SK-N-SH treated with all-trans-retinoic acid at 6 μM for 48 hours (cell line): Measurements from ENCODE around the gene ATCAY.

Source experiments
- ATAC-seq: fragments of 200-7000 bp; cut with Tn5 transposase; 3 replicates; pipeline ENCODE4 v1.9.1; 2020; ENCODE audit warnings: mild to moderate bottlenecking, moderate library complexity
- ARNTL ChIP-seq: fragments of 450-650 bp; formaldehyde crosslinking; IDR thresholded peaks from 2 replicates; pipeline ENCODE4 v1.5.0; 2020; ENCODE audit warnings: low read depth, mild to moderate bottlenecking, moderate library complexity, borderline replicate concordance
- BACH2 ChIP-seq: fragments of 250-450 bp; sonication (Bioruptor Pico); IDR thresholded peaks from 2 replicates; pipeline ENCODE4 v1.9.0; 2021; ENCODE audit warnings: mild to moderate bottlenecking, borderline replicate concordance
- CREB5 ChIP-seq: fragments of 250-450 bp; sonication (Bioruptor Pico); IDR thresholded peaks from 2 replicates; pipeline ENCODE4 v1.5.1; 2020; ENCODE audit warnings: low read depth, mild to moderate bottlenecking, moderate library complexity
- CSDC2 ChIP-seq: fragments of 250-450 bp; sonication (Bioruptor Pico); IDR thresholded peaks from 2 replicates; pipeline ENCODE4 v1.5.0; 2020; ENCODE audit warnings: mild to moderate bottlenecking, moderate library complexity
- ESRRG ChIP-seq: fragments of 250-450 bp; sonication (Bioruptor Pico); IDR thresholded peaks from 2 replicates; pipeline ENCODE4 v1.6.1; 2021; ENCODE audit warnings: mild to moderate bottlenecking
- GLIS3 ChIP-seq: fragments of 250-450 bp; sonication (Bioruptor Pico); IDR thresholded peaks from 2 replicates; pipeline ENCODE4 v1.5.0; 2020; ENCODE audit warnings: mild to moderate bottlenecking, moderate library complexity
- ISL1 ChIP-seq: fragments of 250-450 bp; sonication (Bioruptor Pico); IDR thresholded peaks from 2 replicates; pipeline ENCODE4 v2.1.2; 2022; ENCODE audit warnings: mild to moderate bottlenecking, moderate library complexity
- OSR1 ChIP-seq: fragments of 250-450 bp; sonication (Bioruptor Pico); IDR thresholded peaks from 2 replicates; pipeline ENCODE4 v1.8.0; 2022; ENCODE audit warnings: moderate library complexity, mild to moderate bottlenecking, inconsistent platforms
- PATZ1 ChIP-seq: fragments of 250-450 bp; sonication (Bioruptor Pico); IDR thresholded peaks from 2 replicates; pipeline ENCODE4 v1.8.0; 2020; ENCODE audit warnings: mild to moderate bottlenecking, moderate library complexity, borderline replicate concordance
- POU6F1 ChIP-seq: fragments of 250-450 bp; sonication (Bioruptor Pico); IDR thresholded peaks from 2 replicates; pipeline ENCODE4 v1.8.0; 2021; ENCODE audit warnings: low read depth, mild to moderate bottlenecking, moderate library complexity, borderline replicate concordance
- PPARA ChIP-seq: fragments of 250-450 bp; sonication (Bioruptor Pico); IDR thresholded peaks from 2 replicates; pipeline ENCODE4 v1.5.0; 2020; ENCODE audit warnings: mild to moderate bottlenecking, borderline replicate concordance
- RARB ChIP-seq: fragments of 250-450 bp; sonication (Bioruptor Pico); IDR thresholded peaks from 2 replicates; pipeline ENCODE4 v1.8.0; 2021; ENCODE audit warnings: mild to moderate bottlenecking, moderate library complexity
- SNAI2 ChIP-seq: fragments of 250-450 bp; sonication (Bioruptor Pico); IDR thresholded peaks from 2 replicates; pipeline ENCODE4 v1.5.0; 2020; ENCODE audit warnings: mild to moderate bottlenecking, moderate library complexity
- TCF4 ChIP-seq: fragments of 250-450 bp; sonication (Bioruptor Pico); IDR thresholded peaks from 2 replicates; pipeline ENCODE4 v1.8.0; 2021; ENCODE audit warnings: mild to moderate bottlenecking, moderate library complexity, borderline replicate concordance
- TOX ChIP-seq: fragments of 250-450 bp; sonication (Bioruptor Pico); IDR thresholded peaks from 2 replicates; pipeline ENCODE4 v1.8.0; 2021; ENCODE audit warnings: mild to moderate bottlenecking, moderate library complexity, borderline replicate concordance
- ZC3H10 ChIP-seq: fragments of 250-450 bp; sonication (Bioruptor Pico); IDR thresholded peaks from 2 replicates; pipeline ENCODE4 v1.5.1; 2021; ENCODE audit warnings: mild to moderate bottlenecking, moderate library complexity
- ZFP3 ChIP-seq: fragments of 250-450 bp; sonication (Bioruptor Pico); IDR thresholded peaks from 2 replicates; pipeline ENCODE4 v1.5.0; 2020; ENCODE audit warnings: mild to moderate bottlenecking, moderate library complexity
- ZFP30 ChIP-seq: fragments of 450-650 bp; formaldehyde crosslinking; IDR thresholded peaks from 2 replicates; pipeline ENCODE4 v1.5.0; 2022; ENCODE audit warnings: mild to moderate bottlenecking, moderate library complexity
- ZNF565 ChIP-seq: fragments of 450-650 bp; formaldehyde crosslinking; conservative IDR thresholded peaks from 2 replicates; pipeline ENCODE4 v1.5.0; 2020; ENCODE audit warnings: low read depth, mild to moderate bottlenecking, moderate library complexity
- ZNF70 ChIP-seq: fragments of 450-650 bp; formaldehyde crosslinking; IDR thresholded peaks from 2 replicates; pipeline ENCODE4 v1.5.0; 2020; ENCODE audit warnings: mild to moderate bottlenecking, moderate library complexity
- ZNF8 ChIP-seq: fragments of 450-650 bp; formaldehyde crosslinking; IDR thresholded peaks from 2 replicates; pipeline ENCODE4 v1.5.0; 2020; ENCODE audit warnings: mild to moderate bottlenecking, moderate library complexity

The ATCAY gene

GRCh38 chr19:3881272-3882040 is 971 bp downstream of the ATCAY start:
- no peak for TF ChIP-seq ZNF70 (CRISPR knock-in tag)
- TF ChIP-seq ISL1 (CRISPR knock-in tag) = no peak
- TF ChIP-seq PPARA (CRISPR knock-in tag) = no peak
- no peak for TF ChIP-seq ZC3H10
- no peak for TF ChIP-seq RARB (CRISPR knock-in tag)
- TF ChIP-seq BACH2 (CRISPR knock-in tag) = no peak
- ATAC-seq = peak; percentile 50

- ATAC-seq = no peak
Measured at GRCh38 chr19:3882041-3882384, 1.5 kb downstream of the ATCAY start.

GRCh38 chr19:3890591-3890990 is 10.1 kb downstream of the ATCAY start:
- TF ChIP-seq ZFP30 (no peak), ISL1 (CRISPR knock-in tag) (no peak), ZNF565 (no peak), OSR1 (CRISPR knock-in tag) (no peak), ZFP3 (CRISPR knock-in tag) (no peak), POU6F1 (CRISPR knock-in tag) (no peak), TOX (CRISPR knock-in tag) (no peak), CREB5 (CRISPR knock-in tag) (no peak), TCF4 (CRISPR knock-in tag) (no peak), PATZ1 (CRISPR knock-in tag) (no peak), PPARA (CRISPR knock-in tag) (no peak)
- TF ChIP-seq, all 23 proteins: peak for 0
- no peak for ATAC-seq

More at GRCh38 chr19:3882041-3882384, 1.5 kb downstream of the ATCAY start:
- TF ChIP-seq OSR1 (CRISPR knock-in tag) = no peak
- no peak for TF ChIP-seq SNAI2 (CRISPR knock-in tag)
- no peak for TF ChIP-seq ARNTL (CRISPR knock-in tag)
- TF ChIP-seq RARB (CRISPR knock-in tag) = no peak
- TF ChIP-seq TOX (CRISPR knock-in tag) = no peak

- no peak for ATAC-seq
- no peak for TF ChIP-seq CSDC2
- no peak for TF ChIP-seq PATZ1 (CRISPR knock-in tag)
- TF ChIP-seq ESRRG (CRISPR knock-in tag) = no peak
- no peak for TF ChIP-seq TOX (CRISPR knock-in tag)
- no peak for TF ChIP-seq GLIS3 (CRISPR knock-in tag)
- no peak for TF ChIP-seq CREB5 (CRISPR knock-in tag)
- TF ChIP-seq ARNTL (CRISPR knock-in tag) = no peak
- no peak for TF ChIP-seq SNAI2 (CRISPR knock-in tag)
- no peak for TF ChIP-seq OSR1 (CRISPR knock-in tag)
- no peak for TF ChIP-seq POU6F1 (CRISPR knock-in tag)
- TF ChIP-seq ZNF8 (CRISPR knock-in tag) = no peak
- no peak for TF ChIP-seq RARB (CRISPR knock-in tag)
- TF ChIP-seq BACH2 (CRISPR knock-in tag) = no peak
- no peak for TF ChIP-seq ZC3H10
- no peak for TF ChIP-seq TCF4 (CRISPR knock-in tag)
Measured at GRCh38 chr19:3893509-3894179, 13.2 kb downstream of the ATCAY start.
